ENCODE data around the gene SLC27A2.

The SLC27A2 gene

GRCh38 chr15:50281427-50281826, 99.4 kb downstream of the SLC27A2 start:
- no peak for DNase-seq

Data from NCI-H2081 (cell line).